Tibial nerve (tissue), 4 donors: ENCODE data around the gene TMED6. TPM values are rescaled to one million over a fixed set of nuclear protein-coding genes. Genes with fewer than 3 reads are reported as not detected.

Source experiments
- DNase-seq, 2 donors: peaks; one replicate each; pipeline ENCODE4 v3.0.0-alpha.2; 2019; ENCODE audit warnings: low spot score in 2 of 2
- H3K27ac ChIP-seq, 4 donors: fragments of 200-600 bp; sonication (generic) in 3 of 4; one replicate each; pipeline ENCODE4 v1.5.1; 2017 to 2019; ENCODE audit warnings: mild to moderate bottlenecking in 1 of 4
- H3K27me3 ChIP-seq, 2 donors: fragments of 200-600 bp; sonication (generic) in 1 of 2; one replicate each; pipeline versions ENCODE4 v1.5.1 to v1.6.0; 2017 to 2019
- H3K36me3 ChIP-seq, 3 donors: fragments of 200-600 bp; sonication (generic); one replicate each; pipeline ENCODE4 v1.5.1; 2018 to 2019
- H3K4me1 ChIP-seq, 4 donors: fragments of 200-600 bp; sonication (generic) in 3 of 4; one replicate each; pipeline ENCODE4 v1.5.1; 2017 to 2019
- H3K4me3 ChIP-seq, 4 donors: fragments of 200-600 bp; sonication (generic) in 3 of 4; one replicate each; pipeline ENCODE4 v1.5.1; 2017 to 2019; ENCODE audit warnings: mild to moderate bottlenecking in 1 of 4, moderate library complexity in 1 of 4
- H3K9me3 ChIP-seq, 4 donors: fragments of 200-600 bp; sonication (generic) in 3 of 4; one replicate each; pipeline ENCODE4 v1.5.1; 2017 to 2019
- EP300 ChIP-seq, 2 donors: sonication (generic); formaldehyde crosslinking; IDR thresholded peaks; one replicate each; pipeline ENCODE4 v1.6.1; 2017; ENCODE audit warnings: antibody characterized with exemption in 2 of 2, mild to moderate bottlenecking in 1 of 2
- POLR2A ChIP-seq, 2 donors: fragments of 450-650 bp; IDR thresholded peaks; one replicate each; pipeline ENCODE4 v1.6.1; 2017; ENCODE audit warnings: antibody characterized with exemption in 2 of 2, mild to moderate bottlenecking in 2 of 2, moderate library complexity in 2 of 2
- WGBS, 2 donors: methylation state at CpG; one replicate each; pipeline ENCODE4 v1.1.5; 2018; 5-methylcytosine and 5-hydroxymethylcytosine counted together
- total RNA-seq, 4 donors: library from RNA; depleted of rRNA; stranded (reverse); fragments of >200 nt; gene quantifications; one replicate each; pipeline ENCODE4 v1.1.0, GENCODE V29; 2016
- TF ChIP-seq, protein P1 (sequence below), 5 experiments: fragments of 200-600 bp in 3 of 5; fragments of 450-650 bp in 2 of 5; sonication (generic) in 3 of 5; IDR thresholded peaks; one replicate each; pipeline ENCODE4 v1.5.1; 2016 to 2019; ENCODE audit warnings: antibody characterized with exemption in 5 of 5, mild to moderate bottlenecking in 3 of 5, moderate library complexity in 2 of 5

TMED6 gene
- total RNA-seq, 4 donors from 2014 or later = not detected

DNA sequence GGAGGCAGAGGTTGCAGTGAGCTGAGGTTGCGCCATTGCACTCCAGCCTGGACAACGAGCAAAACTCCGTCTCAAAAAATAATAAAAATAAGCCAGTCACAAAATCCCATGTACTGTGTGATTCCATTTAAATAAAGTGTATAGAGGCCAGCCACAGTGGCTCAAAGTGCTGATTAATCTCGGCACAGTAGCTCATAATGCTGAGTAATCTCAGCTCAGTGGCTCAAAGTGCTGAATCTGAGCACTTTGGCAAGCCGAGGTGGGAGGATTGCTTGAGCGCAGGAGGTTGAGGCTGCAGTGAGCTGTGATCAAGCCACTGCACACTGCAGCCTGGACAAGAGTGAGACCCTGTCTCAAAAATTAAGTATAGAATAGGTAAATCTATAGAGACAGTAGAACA is 4.9 kb downstream of the TMED6 start:
- 87 to 89% methylated on average over 6 of the region's 6 CpGs for WGBS, 2 donors
- Histone ChIP-seq H3K36me3 (peaks cover 0 to 49% (median 0%) of the 10 kb centered on the region in 3 donors), H3K27ac (no peak overlapping the region), H3K4me3 (no peak overlapping the region), H3K27me3 (no peaks in the 10 kb centered on the region), H3K4me1 (peaks cover 0 to 5% (median 0%) of the 10 kb centered on the region in 4 donors), H3K9me3 (no peaks in the 10 kb centered on the region)
- DNase-seq = no peak
- TF ChIP-seq POLR2A (IDR thresholded peaks at IDR 0.05) = no peak
- TF ChIP-seq EP300 (IDR thresholded peaks at IDR 0.05) = no peak
- TF ChIP-seq, protein P1, sequence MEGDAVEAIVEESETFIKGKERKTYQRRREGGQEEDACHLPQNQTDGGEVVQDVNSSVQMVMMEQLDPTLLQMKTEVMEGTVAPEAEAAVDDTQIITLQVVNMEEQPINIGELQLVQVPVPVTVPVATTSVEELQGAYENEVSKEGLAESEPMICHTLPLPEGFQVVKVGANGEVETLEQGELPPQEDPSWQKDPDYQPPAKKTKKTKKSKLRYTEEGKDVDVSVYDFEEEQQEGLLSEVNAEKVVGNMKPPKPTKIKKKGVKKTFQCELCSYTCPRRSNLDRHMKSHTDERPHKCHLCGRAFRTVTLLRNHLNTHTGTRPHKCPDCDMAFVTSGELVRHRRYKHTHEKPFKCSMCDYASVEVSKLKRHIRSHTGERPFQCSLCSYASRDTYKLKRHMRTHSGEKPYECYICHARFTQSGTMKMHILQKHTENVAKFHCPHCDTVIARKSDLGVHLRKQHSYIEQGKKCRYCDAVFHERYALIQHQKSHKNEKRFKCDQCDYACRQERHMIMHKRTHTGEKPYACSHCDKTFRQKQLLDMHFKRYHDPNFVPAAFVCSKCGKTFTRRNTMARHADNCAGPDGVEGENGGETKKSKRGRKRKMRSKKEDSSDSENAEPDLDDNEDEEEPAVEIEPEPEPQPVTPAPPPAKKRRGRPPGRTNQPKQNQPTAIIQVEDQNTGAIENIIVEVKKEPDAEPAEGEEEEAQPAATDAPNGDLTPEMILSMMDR (IDR thresholded peaks at IDR 0.05) = no peak

DNA sequence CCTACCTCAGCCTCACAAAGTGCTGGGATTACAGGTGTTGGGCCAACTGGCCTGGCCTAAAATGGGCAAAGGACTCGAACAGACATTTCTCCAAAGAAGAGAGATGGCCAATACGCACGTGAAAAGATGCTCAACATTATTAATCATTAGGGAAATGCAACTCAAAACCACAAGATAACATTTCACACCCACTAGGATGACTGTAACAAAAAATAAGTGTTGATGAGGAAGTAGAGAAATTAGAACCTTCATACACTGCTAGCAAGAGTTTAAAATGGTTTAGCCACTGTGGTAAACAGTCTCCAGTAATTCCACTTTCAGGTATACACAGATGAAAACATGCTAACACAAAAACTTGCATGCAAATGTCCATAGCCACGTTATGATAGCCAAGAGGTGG is 5.7 kb downstream of the TMED6 start:
- DNase-seq = no peak
- no peaks in the 10 kb centered on the region for H3K9me3 ChIP-seq
- TF ChIP-seq EP300 (IDR thresholded peaks at IDR 0.05) (no peak), POLR2A (IDR thresholded peaks at IDR 0.05) (no peak)
- TF ChIP-seq, protein P1 (IDR thresholded peaks at IDR 0.05) = no peak
- H3K36me3 ChIP-seq = peaks cover 0 to 50% (median 0%) of the 10 kb centered on the region in 3 donors
- H3K27me3 ChIP-seq = no peaks in the 10 kb centered on the region
- peaks cover 0 to 13% (median under 1%) of the 10 kb centered on the region in 4 donors for H3K4me1 ChIP-seq
- no peak overlapping the region for H3K4me3 ChIP-seq
- WGBS, 2 donors = 61 to 72% methylated on average over 4 of the region's 4 CpGs
- H3K27ac ChIP-seq = no peak overlapping the region

DNA sequence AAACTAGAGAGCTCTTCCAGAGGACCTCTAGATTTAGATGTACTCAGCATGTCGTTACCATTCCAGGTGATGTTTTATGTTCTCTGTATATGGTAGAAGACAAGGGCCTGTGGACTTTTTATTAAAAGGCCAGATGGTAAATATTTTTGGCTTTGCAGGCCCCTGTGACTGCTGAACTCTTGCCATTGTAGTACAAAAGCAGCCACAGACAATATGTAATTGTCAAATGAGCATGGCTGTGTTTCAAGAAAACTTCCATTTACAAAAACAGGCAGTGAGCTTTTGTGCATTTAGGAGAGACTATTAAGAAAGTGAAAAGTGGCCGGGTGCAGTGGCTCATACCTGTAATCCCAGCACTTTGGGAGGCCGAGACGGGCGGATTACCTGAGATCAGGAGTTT is 7.4 kb downstream of the TMED6 start:
- 87 to 90% methylated on average over 5 of the region's 5 CpGs for WGBS, 2 donors

DNA sequence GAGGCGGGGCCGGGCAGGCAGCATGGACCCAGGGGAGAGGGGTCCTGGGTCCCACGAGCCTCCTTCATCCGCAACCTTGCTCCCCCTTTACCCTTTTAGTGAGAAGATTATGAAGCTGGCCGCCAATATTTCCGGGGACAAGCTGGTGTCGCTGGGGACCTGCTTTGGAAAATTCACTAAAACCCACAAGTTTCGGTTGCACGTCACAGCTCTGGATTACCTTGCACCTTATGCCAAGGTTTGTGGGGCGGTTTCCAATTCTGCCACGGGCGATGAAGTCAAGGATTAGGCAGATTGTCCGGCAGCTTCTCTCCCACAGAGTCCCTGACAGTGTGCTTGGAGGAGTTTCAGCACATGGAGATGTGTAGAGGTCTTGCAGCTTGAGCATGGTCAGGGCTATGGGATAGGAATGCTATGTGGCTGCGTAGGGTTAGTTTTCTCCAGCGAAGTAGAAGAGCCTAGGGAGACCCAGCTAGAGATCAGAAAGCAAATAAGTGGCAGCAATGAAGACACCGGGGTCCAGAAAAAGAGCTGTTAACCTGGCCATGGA is 11.4 kb downstream of the TMED6 start:
- TF ChIP-seq POLR2A (IDR thresholded peaks at IDR 0.05) (no peak), EP300 (IDR thresholded peaks at IDR 0.05) (no peak)
- TF ChIP-seq, protein P1 (IDR thresholded peaks at IDR 0.05) = no peak
- 6 to 8% methylated on average over 16 of the region's 16 CpGs for WGBS, 2 donors
- Histone ChIP-seq H3K36me3 (peaks cover 0 to 44% (median 0%) of the 10 kb centered on the region in 3 donors), H3K4me3 (peak overlapping the region; percentile 66 to 100 (median 84)), H3K27me3 (no peaks in the 10 kb centered on the region), H3K27ac (peak overlapping the region in 2 of 4 donors; percentile 93 to 94), H3K9me3 (no peaks in the 10 kb centered on the region), H3K4me1 (peaks cover 0 to 49% (median 23%) of the 10 kb centered on the region in 4 donors)
- no peak for DNase-seq

More for the DNA sequence above, 7.4 kb downstream of the TMED6 start:
- no peaks in the 10 kb centered on the region for H3K9me3 ChIP-seq
- H3K4me3 ChIP-seq = no peak overlapping the region
- peaks cover 0 to 36% (median 0%) of the 10 kb centered on the region in 3 donors for H3K36me3 ChIP-seq
- peaks cover 0 to 24% (median 10%) of the 10 kb centered on the region in 4 donors for H3K4me1 ChIP-seq
- H3K27ac ChIP-seq = no peak overlapping the region
- H3K27me3 ChIP-seq = no peaks in the 10 kb centered on the region
- no peak for DNase-seq
- no peak for TF ChIP-seq POLR2A (IDR thresholded peaks at IDR 0.05)
- no peak for TF ChIP-seq EP300 (IDR thresholded peaks at IDR 0.05)
- TF ChIP-seq, protein P1 (IDR thresholded peaks at IDR 0.05) = no peak

DNA sequence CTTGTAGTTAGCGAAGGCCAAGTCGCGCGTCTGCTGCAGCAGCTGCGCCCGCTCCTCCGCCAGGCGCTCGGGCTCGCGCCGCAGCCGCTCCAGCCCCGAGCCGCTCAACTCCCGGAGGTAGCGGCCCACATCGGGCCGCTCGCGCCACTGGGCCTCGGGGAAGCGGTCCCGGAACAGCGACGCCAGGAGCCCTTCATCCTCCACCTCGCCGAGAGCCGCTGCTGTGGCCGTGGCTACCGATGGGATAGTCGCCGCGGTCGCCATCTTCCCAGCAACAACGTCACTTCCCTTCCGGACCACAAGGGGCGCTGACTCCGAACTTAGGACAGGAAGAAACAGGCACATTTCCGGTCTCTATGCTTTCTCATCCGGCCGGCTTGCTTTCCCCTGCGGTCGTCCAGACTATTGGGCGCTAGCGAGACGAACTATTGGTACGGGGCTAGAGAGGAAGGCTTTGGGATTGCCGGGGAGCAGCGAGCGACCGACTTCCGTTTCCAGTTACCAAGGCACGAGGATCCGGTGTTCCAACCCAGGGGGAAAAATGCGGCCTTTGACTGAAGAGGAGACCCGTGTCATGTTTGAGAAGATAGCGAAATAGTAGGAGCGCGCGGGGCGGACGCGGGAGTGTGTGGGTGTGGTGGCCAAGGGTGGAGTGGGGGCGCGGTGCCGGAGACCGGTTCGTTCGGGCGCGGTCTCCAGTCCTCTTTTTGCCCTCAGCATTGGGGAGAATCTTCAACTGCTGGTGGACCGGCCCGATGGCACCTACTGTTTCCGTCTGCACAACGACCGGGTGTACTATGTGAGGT is 12.1 kb downstream of the TMED6 start, which contains the start of the genes COG8 and NIP7:
COG8 (minus strand) TSS at position 276 of the 806 bp plus-strand sequence; CDS start at position 264, 12 bp downstream.
NIP7 (plus strand) TSS at position 484 of the 806 bp plus-strand sequence; CDS start at position 542, 58 bp downstream.
- TF ChIP-seq EP300 (IDR thresholded peaks at IDR 0.05) (peak; percentile 81 to 94), POLR2A (IDR thresholded peaks at IDR 0.05) (peak in 1 of 2 donors; percentile 57)
- TF ChIP-seq, protein P1 (IDR thresholded peaks at IDR 0.05) = peak; percentile 82 to 95 (median 94)
- DNase-seq = peak; percentile 94 to 99
- peak within 1 kb of the TSS; percentile 38 to 94 (median 91) for H3K27ac ChIP-seq
- 0 to 1% methylated on average over 50 to 65 of the region's 77 CpGs for WGBS, 2 donors
- H3K27me3 ChIP-seq = no peaks in the 10 kb centered on the region
- H3K9me3 ChIP-seq = no peaks in the 10 kb centered on the region
- H3K4me3 ChIP-seq = peak within 1 kb of the TSS; percentile 66 to 100 (median 84)
- peaks cover 0 to 51% (median 5%) of the 10 kb centered on the region in 3 donors for H3K36me3 ChIP-seq
- peaks cover 0 to 50% (median 23%) of the 10 kb centered on the region in 4 donors for H3K4me1 ChIP-seq
